ENCODE results near the gene SZT2. TPM values are rescaled to one million over a fixed set of nuclear protein-coding genes. Genes with fewer than 3 reads are reported as not detected.

SZT2 gene
- total RNA-seq, 1 experiment from 2014 or later = 22.2 TPM

- no peaks in the 10 kb centered on the region for H3K27me3 ChIP-seq (ENCODE audit: low read length)
- H3K27ac ChIP-seq (ENCODE audit: low read length) = no peak overlapping the region
- intact Hi-C loops (cut with micrococcal nuclease) = no loop called here
- CTCF ChIA-PET = no interaction called here
- no peaks in the 10 kb centered on the region for H3K79me2 ChIP-seq (ENCODE audit: low read length)
- POLR2A ChIA-PET (ENCODE audit: unreplicated experiment) = no interaction called here
- no peak overlapping the region for H3K4me3 ChIP-seq (ENCODE audit: low read length)
- no TSS peak for BruUV-seq (replicated peaks)
- H3K9me2 ChIP-seq (replicated peaks; ENCODE audit: low read length) = no peaks in the 10 kb centered on the region
- H4K20me1 ChIP-seq (ENCODE audit: low read length) = no peaks in the 10 kb centered on the region
- no peak overlapping the region for H3K9ac ChIP-seq (ENCODE audit: low read length)
- H2AFZ ChIP-seq (ENCODE audit: low read length) = no peak overlapping the region
- no peak for TF ChIP-seq EZH2phosphoT487 (IDR thresholded peaks at IDR 0.05; ENCODE audit: borderline replicate concordance, low read length)
- TF ChIP-seq CTCF (conservative IDR thresholded peaks at IDR 0.05; ENCODE audit: low read depth, low read length) = no peak
- TF ChIP-seq EZH2 (IDR thresholded peaks at IDR 0.05; ENCODE audit: low read length, unreplicated experiment) = no peak
- no peaks in the 10 kb centered on the region for H3K9me3 ChIP-seq (ENCODE audit: low read length)
- ATAC-seq (no peak), DNase-seq (no peak)
- no peaks in the 10 kb centered on the region for H3K36me3 ChIP-seq (ENCODE audit: low read depth, low read length)
- no peaks in the 10 kb centered on the region for H3F3A ChIP-seq (ENCODE audit: low read length, unreplicated experiment)
- 0 out of 2 replicates have a peak, but pooled peaks cover under 1% of the 10 kb centered on the region for H3K4me1 ChIP-seq (ENCODE audit: insufficient read depth, low read length)
- no peak overlapping the region for H3K4me2 ChIP-seq (ENCODE audit: low read length)
Observed at GRCh38 chr1:43466403-43466802, 76.7 kb downstream of the SZT2 start.

- TF ChIP-seq EZH2 (IDR thresholded peaks at IDR 0.05; ENCODE audit: low read length, unreplicated experiment) (no peak), CTCF (conservative IDR thresholded peaks at IDR 0.05; ENCODE audit: low read depth, low read length) (no peak), EZH2phosphoT487 (IDR thresholded peaks at IDR 0.05; ENCODE audit: borderline replicate concordance, low read length) (no peak)
- Histone ChIP-seq H3K79me2 (ENCODE audit: low read length) (no peaks in the 10 kb centered on the region), H3K27me3 (ENCODE audit: low read length) (no peaks in the 10 kb centered on the region), H2AFZ (ENCODE audit: low read length) (no peak overlapping the region), H3K4me2 (ENCODE audit: low read length) (no peak overlapping the region), H3K4me3 (ENCODE audit: low read length) (no peak overlapping the region), H3K9me2 (replicated peaks; ENCODE audit: low read length) (no peaks in the 10 kb centered on the region), H3K36me3 (ENCODE audit: low read depth, low read length) (no peaks in the 10 kb centered on the region), H3K9me3 (ENCODE audit: low read length) (no peaks in the 10 kb centered on the region), H3K4me1 (ENCODE audit: insufficient read depth, low read length) (peaks cover 20% of the 10 kb centered on the region), H3F3A (ENCODE audit: low read length, unreplicated experiment) (peaks cover 3% of the 10 kb centered on the region), H3K27ac (ENCODE audit: low read length) (no peak overlapping the region), H4K20me1 (ENCODE audit: low read length) (no peaks in the 10 kb centered on the region), H3K9ac (ENCODE audit: low read length) (no peak overlapping the region)
- DNase-seq (no peak), ATAC-seq (no peak)
- no TSS peak for BruUV-seq (replicated peaks)
- ChIA-PET POLR2A (ENCODE audit: unreplicated experiment) (no interaction called here), CTCF (no interaction called here)
- intact Hi-C loops (cut with micrococcal nuclease) = no loop called here
Observed at GRCh38 chr1:43468414-43468813, 78.7 kb downstream of the SZT2 start.

- Histone ChIP-seq H2AFZ (ENCODE audit: low read length) (no peak overlapping the region), H3K9me3 (ENCODE audit: low read length) (no peaks in the 10 kb centered on the region), H3K4me1 (ENCODE audit: insufficient read depth, low read length) (peaks cover 33% of the 10 kb centered on the region), H3K9ac (ENCODE audit: low read length) (no peak overlapping the region), H4K20me1 (ENCODE audit: low read length) (no peaks in the 10 kb centered on the region), H3K9me2 (replicated peaks; ENCODE audit: low read length) (no peaks in the 10 kb centered on the region), H3K79me2 (ENCODE audit: low read length) (no peaks in the 10 kb centered on the region), H3K27me3 (ENCODE audit: low read length) (no peaks in the 10 kb centered on the region), H3K4me2 (ENCODE audit: low read length) (no peak overlapping the region), H3F3A (ENCODE audit: low read length, unreplicated experiment) (peaks cover 8% of the 10 kb centered on the region), H3K4me3 (ENCODE audit: low read length) (no peak overlapping the region), H3K27ac (ENCODE audit: low read length) (no peak overlapping the region), H3K36me3 (ENCODE audit: low read depth, low read length) (no peaks in the 10 kb centered on the region)
- DNase-seq (no peak), ATAC-seq (no peak)
- BruUV-seq (replicated peaks) = no TSS peak
- ChIA-PET CTCF (no interaction called here), POLR2A (ENCODE audit: unreplicated experiment) (no interaction called here)
- TF ChIP-seq CTCF (conservative IDR thresholded peaks at IDR 0.05; ENCODE audit: low read depth, low read length) (no peak), EZH2 (IDR thresholded peaks at IDR 0.05; ENCODE audit: low read length, unreplicated experiment) (no peak), EZH2phosphoT487 (IDR thresholded peaks at IDR 0.05; ENCODE audit: borderline replicate concordance, low read length) (no peak)
- intact Hi-C loops (cut with micrococcal nuclease) = no loop called here
Observed at GRCh38 chr1:43469932-43470331, 80.2 kb downstream of the SZT2 start.

Data from PC-3 (cell line).